LNCaP clone FGC (cell line): ENCODE results near the gene DCLRE1A.

Source experiments
- DNase-seq: peaks from one replicate; pipeline ENCODE4 v3.0.0-alpha.2; 2011; ENCODE audit warnings: low read depth
- H3K4me3 ChIP-seq: 2 replicates; pipeline ENCODE4 v1.5.1; 2011; ENCODE audit warnings: mild to moderate bottlenecking, low read depth, low read length, control low read depth
- CTCF ChIP-seq: IDR thresholded peaks from 2 replicates; pipeline ENCODE4 v1.5.1; 2012; ENCODE audit warnings: mild to moderate bottlenecking; ENCODE audit not compliant: control insufficient read depth, insufficient read depth; ENCODE audit errors: extremely low read depth

The DCLRE1A gene

DNA sequence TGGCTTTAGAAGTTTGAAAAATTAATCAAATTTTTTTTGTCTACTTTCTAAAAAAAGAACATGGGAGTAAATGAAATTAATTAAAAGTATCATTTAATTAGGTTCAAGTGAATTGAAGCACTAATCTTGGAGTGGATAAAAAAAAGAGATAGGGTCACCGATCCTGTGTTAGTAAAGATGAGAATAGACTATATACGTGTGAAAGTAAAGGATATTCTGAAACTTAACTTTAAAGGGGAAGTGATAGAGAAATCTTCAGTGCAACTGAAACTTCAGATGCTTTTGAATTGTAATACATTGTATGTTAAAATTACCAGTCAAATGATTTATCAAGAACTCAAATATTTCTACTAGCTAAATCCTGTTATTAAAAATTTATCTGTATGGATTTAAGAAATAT, 5.4 kb upstream of the DCLRE1A start:
- TF ChIP-seq CTCF, result no peak
- no peak overlapping the region for H3K4me3 ChIP-seq
- no peak for DNase-seq

DNA sequence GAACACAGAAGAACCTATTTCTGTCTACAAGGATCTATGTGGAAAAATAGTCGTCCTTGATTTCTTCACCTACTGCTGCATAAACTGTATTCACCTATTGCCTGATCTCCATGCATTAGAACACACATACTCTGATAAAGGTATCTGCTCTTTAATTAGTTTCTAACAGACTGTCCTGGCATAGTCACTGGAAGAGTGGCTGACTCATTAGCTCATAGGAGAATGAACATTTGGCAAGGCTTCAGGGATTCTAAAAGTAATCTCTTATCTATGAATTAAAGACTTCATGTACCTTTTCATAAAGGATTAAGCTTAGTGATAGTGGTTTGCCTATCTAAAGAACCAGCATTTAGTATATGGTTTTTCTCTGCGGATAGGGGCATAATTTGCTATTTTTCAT, 4.7 kb upstream of the DCLRE1A start:
- H3K4me3 ChIP-seq, result no peak overlapping the region
- peak; percentile 51 for DNase-seq
- no peak for TF ChIP-seq CTCF

DNA sequence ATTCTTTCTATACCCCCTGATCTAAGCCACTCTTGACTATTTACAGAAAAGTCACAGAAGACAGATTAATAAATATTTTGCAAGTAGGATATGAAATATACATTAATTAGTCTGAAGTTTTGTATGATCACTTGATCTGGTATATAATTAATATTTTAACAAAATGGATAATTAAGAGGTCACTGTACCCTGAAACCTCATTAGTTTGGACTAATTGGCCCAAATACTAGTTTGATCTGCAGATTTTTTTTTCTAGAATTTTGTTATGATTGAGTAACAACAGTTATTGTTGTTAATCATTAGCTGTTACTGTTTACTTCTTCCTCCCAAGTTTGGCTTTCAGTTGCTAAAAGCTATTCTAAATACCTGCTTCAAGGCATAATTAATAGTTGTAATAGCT, 3.3 kb upstream of the DCLRE1A start:
- DNase-seq, result no peak
- TF ChIP-seq CTCF, result no peak
- H3K4me3 ChIP-seq, result no peak overlapping the region

DNA sequence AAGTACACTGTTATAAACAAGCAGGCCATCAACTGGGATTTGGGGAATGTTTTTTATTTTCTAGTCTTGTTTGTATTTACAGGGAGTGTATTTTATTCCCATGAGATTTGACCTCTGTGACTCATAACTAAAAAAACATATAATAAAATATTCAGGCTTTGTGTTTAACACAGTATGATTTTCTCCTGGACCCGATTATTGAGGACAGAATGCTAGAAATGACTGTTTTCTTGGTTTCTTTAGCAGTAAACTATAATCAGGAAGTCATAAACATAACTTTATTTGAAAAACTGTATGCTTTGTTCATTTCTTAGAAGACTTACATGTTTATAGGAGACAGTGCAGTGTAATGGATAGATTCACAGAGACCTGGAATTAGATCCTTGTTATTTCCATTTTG, 2.7 kb upstream of the DCLRE1A start:
- no peak overlapping the region for H3K4me3 ChIP-seq
- DNase-seq, result no peak
- no peak for TF ChIP-seq CTCF

- peak overlapping the region; percentile 73 for H3K4me3 ChIP-seq
- peak; percentile 6; the same call in 1 of the 2 replicates for TF ChIP-seq CTCF
- no peak for DNase-seq
Measured at GRCh38 chr10:113854761-113855588, 1.1 kb upstream of the DCLRE1A start.

DNA sequence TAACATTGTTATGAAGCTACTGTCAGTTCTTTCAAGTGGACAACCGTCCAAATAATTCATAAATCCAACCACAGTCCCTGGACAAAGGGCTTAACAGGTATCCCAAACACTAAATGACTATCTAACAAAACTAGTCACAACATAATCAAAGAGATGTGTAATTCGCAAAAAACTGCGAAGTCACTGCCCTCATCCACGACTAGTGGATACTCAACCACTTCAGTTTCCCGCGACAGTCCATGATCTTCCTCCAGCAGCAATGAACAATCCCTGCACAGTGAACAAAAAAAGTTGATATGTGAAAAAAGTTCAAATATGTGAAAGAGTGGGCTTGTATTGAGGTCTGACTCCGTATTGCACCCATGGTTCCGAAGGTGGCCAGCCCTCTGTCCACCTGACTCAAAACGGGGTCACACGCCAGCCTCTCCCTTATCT, 287 bp downstream of the DCLRE1A start:
- H3K4me3 ChIP-seq, result peak overlapping the region; percentile 73
- DNase-seq, result no peak
- TF ChIP-seq CTCF, result no peak

DNA sequence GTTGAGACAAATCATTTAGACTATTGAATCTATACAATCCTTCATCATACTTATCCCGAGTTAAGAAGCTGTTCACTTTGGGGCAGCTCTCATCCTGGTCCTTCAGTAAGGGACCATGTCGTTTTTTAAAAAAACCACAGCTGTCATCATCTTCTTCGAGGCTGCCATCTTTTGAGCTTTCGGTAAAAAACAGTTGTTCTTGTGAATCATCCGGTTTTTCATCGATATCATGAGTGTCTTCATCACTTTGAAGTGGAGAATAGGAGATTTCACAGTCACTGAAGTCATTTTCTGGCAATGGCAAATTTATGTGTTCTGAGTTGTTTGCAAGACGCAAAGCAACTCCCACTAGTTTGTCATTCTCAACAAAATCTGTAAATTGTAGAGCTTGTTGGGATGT, 3.9 kb downstream of the DCLRE1A start:
- H3K4me3 ChIP-seq, result peak overlapping the region; percentile 14; the same call in 1 of the 2 replicates

More for the DNA sequence above, 3.9 kb downstream of the DCLRE1A start:
- no peak for TF ChIP-seq CTCF
- DNase-seq, result peak; percentile 38
